Measurements from ENCODE around the gene ZNF672. TPM values are rescaled to one million over a fixed set of nuclear protein-coding genes. Genes with fewer than 3 reads are reported as not detected.

The ZNF672 gene
- total and polyA plus RNA-seq, 4 donors, result 6.4 to 28.0 (median 20.1) TPM

DNA sequence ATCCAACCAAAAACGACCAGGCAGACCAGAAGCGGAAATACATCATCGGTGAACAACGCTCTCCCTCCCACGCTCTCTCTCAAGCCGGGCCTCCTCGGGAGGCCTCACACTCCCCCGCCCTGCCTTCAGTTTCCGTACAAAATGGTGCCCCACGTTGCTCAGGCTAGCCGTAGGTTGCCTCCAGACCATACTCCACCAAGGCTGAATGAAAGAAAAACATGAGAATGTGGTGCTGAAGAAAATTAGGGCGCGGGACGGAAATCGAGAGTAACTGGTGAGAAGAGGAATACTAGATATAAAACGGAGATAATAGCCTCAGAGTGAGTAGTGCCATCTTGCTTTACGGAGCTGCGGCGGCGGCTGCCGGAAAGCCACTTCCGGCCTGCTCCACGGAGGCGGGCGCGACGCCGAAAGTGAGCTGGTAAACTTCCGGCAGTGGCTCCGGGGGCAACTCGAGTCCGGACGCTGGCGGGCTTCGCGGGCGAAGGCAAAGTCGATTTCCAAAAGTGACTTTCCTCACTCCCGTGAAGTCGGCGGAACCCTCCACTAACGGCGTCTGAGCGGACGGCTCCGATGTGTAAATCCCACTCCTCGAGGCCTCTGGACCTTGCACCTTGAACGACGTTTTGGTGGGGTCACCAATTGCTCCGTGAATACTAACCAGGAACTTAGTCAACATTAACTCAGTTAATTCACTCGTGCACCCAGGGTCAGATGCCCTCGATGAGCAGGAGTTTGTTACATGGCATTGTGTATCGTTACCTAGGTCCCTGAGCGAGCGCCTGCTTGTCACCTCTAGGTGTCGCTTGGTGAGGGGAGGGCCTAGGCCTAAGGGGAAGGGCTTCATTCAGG is 11.9 kb upstream of the ZNF672 start, which contains the start of gene SH3BP5L:
SH3BP5L (minus strand) TSS at position 7 of the 852 bp plus-strand sequence. CDS start 980 bp downstream, outside the sequence.
- H3K9ac ChIP-seq (ENCODE audit: low read depth in 1 of 2, low read length in 2 of 2), result peak within 1 kb of the TSS; percentile 95 to 100
- TF ChIP-seq FOXA1 (IDR thresholded peaks at IDR 0.05) (no peak), HNF4G (IDR thresholded peaks at IDR 0.05) (peak; percentile 51), YY1 (IDR thresholded peaks at IDR 0.05) (peak; percentile 100), RAD21 (IDR thresholded peaks at IDR 0.05) (peak; percentile 69), RXRA (IDR thresholded peaks at IDR 0.05) (no peak), SP1 (IDR thresholded peaks at IDR 0.05) (peak; percentile 54), NR2F2 (IDR thresholded peaks at IDR 0.05) (peak; percentile 9), FOXA2 (IDR thresholded peaks at IDR 0.05) (no peak), JUND (IDR thresholded peaks at IDR 0.05) (peak; percentile 14 to 26), EGR1 (IDR thresholded peaks at IDR 0.05; ENCODE audit: low read depth in 2 of 2) (peak; percentile 98 to 99), GABPA (IDR thresholded peaks at IDR 0.05 in 1 of 2, conservative IDR thresholded peaks at IDR 0.05 in 1 of 2) (peak; percentile 89 to 96), TAF1 (conservative IDR thresholded peaks at IDR 0.05) (peak; percentile 63), HNF4A (conservative IDR thresholded peaks at IDR 0.05) (peak; percentile 75 to 83)
- TF ChIP-seq, protein P1, sequence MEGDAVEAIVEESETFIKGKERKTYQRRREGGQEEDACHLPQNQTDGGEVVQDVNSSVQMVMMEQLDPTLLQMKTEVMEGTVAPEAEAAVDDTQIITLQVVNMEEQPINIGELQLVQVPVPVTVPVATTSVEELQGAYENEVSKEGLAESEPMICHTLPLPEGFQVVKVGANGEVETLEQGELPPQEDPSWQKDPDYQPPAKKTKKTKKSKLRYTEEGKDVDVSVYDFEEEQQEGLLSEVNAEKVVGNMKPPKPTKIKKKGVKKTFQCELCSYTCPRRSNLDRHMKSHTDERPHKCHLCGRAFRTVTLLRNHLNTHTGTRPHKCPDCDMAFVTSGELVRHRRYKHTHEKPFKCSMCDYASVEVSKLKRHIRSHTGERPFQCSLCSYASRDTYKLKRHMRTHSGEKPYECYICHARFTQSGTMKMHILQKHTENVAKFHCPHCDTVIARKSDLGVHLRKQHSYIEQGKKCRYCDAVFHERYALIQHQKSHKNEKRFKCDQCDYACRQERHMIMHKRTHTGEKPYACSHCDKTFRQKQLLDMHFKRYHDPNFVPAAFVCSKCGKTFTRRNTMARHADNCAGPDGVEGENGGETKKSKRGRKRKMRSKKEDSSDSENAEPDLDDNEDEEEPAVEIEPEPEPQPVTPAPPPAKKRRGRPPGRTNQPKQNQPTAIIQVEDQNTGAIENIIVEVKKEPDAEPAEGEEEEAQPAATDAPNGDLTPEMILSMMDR (IDR thresholded peaks at IDR 0.05; ENCODE audit: low read depth, low read length, missing input control), result peak; percentile 41
- TF ChIP-seq, protein P2, sequence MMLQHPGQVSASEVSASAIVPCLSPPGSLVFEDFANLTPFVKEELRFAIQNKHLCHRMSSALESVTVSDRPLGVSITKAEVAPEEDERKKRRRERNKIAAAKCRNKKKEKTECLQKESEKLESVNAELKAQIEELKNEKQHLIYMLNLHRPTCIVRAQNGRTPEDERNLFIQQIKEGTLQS (IDR thresholded peaks at IDR 0.05), result no peak
- TF ChIP-seq, protein P3, sequence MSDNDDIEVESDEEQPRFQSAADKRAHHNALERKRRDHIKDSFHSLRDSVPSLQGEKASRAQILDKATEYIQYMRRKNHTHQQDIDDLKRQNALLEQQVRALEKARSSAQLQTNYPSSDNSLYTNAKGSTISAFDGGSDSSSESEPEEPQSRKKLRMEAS (IDR thresholded peaks at IDR 0.05), result peak; percentile 57
- TF ChIP-seq, protein P4, sequence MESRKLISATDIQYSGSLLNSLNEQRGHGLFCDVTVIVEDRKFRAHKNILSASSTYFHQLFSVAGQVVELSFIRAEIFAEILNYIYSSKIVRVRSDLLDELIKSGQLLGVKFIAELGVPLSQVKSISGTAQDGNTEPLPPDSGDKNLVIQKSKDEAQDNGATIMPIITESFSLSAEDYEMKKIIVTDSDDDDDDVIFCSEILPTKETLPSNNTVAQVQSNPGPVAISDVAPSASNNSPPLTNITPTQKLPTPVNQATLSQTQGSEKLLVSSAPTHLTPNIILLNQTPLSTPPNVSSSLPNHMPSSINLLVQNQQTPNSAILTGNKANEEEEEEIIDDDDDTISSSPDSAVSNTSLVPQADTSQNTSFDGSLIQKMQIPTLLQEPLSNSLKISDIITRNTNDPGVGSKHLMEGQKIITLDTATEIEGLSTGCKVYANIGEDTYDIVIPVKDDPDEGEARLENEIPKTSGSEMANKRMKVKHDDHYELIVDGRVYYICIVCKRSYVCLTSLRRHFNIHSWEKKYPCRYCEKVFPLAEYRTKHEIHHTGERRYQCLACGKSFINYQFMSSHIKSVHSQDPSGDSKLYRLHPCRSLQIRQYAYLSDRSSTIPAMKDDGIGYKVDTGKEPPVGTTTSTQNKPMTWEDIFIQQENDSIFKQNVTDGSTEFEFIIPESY (IDR thresholded peaks at IDR 0.05), result no peak
- TF ChIP-seq, protein P5, sequence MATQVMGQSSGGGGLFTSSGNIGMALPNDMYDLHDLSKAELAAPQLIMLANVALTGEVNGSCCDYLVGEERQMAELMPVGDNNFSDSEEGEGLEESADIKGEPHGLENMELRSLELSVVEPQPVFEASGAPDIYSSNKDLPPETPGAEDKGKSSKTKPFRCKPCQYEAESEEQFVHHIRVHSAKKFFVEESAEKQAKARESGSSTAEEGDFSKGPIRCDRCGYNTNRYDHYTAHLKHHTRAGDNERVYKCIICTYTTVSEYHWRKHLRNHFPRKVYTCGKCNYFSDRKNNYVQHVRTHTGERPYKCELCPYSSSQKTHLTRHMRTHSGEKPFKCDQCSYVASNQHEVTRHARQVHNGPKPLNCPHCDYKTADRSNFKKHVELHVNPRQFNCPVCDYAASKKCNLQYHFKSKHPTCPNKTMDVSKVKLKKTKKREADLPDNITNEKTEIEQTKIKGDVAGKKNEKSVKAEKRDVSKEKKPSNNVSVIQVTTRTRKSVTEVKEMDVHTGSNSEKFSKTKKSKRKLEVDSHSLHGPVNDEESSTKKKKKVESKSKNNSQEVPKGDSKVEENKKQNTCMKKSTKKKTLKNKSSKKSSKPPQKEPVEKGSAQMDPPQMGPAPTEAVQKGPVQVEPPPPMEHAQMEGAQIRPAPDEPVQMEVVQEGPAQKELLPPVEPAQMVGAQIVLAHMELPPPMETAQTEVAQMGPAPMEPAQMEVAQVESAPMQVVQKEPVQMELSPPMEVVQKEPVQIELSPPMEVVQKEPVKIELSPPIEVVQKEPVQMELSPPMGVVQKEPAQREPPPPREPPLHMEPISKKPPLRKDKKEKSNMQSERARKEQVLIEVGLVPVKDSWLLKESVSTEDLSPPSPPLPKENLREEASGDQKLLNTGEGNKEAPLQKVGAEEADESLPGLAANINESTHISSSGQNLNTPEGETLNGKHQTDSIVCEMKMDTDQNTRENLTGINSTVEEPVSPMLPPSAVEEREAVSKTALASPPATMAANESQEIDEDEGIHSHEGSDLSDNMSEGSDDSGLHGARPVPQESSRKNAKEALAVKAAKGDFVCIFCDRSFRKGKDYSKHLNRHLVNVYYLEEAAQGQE (IDR thresholded peaks at IDR 0.05), result peak; percentile 45
- peaks cover 12 to 48% (median 37%) of the 10 kb centered on the region in 4 donors for H3K4me1 ChIP-seq (ENCODE audit: control insufficient read depth in 4 of 4, insufficient read depth in 4 of 4, low read length in 3 of 4)
- peak within 1 kb of the TSS; percentile 95 to 100 for H3K27ac ChIP-seq (ENCODE audit: low read depth in 1 of 2, low read length in 2 of 2)
- under 1% methylated on average over 56 of the region's 56 CpGs for WGBS
- H3K4me3 ChIP-seq (ENCODE audit: low read depth in 1 of 3, low read length in 3 of 3), result peak within 1 kb of the TSS; percentile 75 to 99 (median 90)
- H3K27me3 ChIP-seq (ENCODE audit: control insufficient read depth in 4 of 4, insufficient read depth in 4 of 4, low read length in 3 of 4), result no peaks in the 10 kb centered on the region
- DNase-seq (ENCODE audit: low spot score), result peak; percentile 88
- peaks cover 2 to 9% (median 3%) of the 10 kb centered on the region in 4 donors for H3K36me3 ChIP-seq (ENCODE audit: control insufficient read depth in 4 of 4, insufficient read depth in 3 of 4, low read depth in 1 of 4, low read length in 3 of 4)
- no peaks in the 10 kb centered on the region for H3K9me3 ChIP-seq (ENCODE audit: control insufficient read depth in 4 of 4, low read length in 3 of 4)

Measured in liver (tissue), 9 donors.